CD4-positive, alpha-beta memory T cell (primary cell): ENCODE results near the gene KCNK3. TPM values are rescaled to one million over a fixed set of nuclear protein-coding genes. Genes with fewer than 3 reads are reported as not detected.
A peak's percentile ranks its signal among the peaks of the same experiment; 100 is the strongest.
"Not testable (repeated sequence)": the region's sequence is repeated elsewhere in the genome, so short reads cannot be mapped to it uniquely, and the experiment has no call there.

Source experiments
- CTCF ChIA-PET: fragments of 350-600 bp; sonication (Branson Sonifier 250); formaldehyde crosslinking; loops from one replicate; lab custom pipeline; 2021; ENCODE audit warnings: inconsistent platforms; ENCODE audit not compliant: partially characterized antibody; lab: Charles Lee
- POLR2A ChIA-PET: fragments of 350-600 bp; sonication (Branson Sonifier 250); formaldehyde crosslinking; loops from one replicate; lab custom pipeline; 2021; ENCODE audit not compliant: partially characterized antibody; lab: Charles Lee
- DNase-seq, 5 donors: peaks; one replicate each; pipeline versions ENCODE4 v3.0.0 to v3.0.0-alpha.2; 2020 to 2022; ENCODE audit warnings: mixed read lengths in 1 of 5
- H3K27ac ChIP-seq: one replicate; pipeline ENCODE4 v1.7.0; 2013; ENCODE audit warnings: low read depth, low read length
- H3K27me3 ChIP-seq: 2 replicates; pipeline ENCODE4 v1.7.0; 2013; ENCODE audit warnings: mild to moderate bottlenecking, low read length, moderate library complexity; ENCODE audit not compliant: insufficient read depth
- H3K36me3 ChIP-seq: 2 replicates; pipeline ENCODE4 v1.7.0; 2013; ENCODE audit warnings: mild to moderate bottlenecking, low read length, moderate library complexity; ENCODE audit not compliant: insufficient read depth
- H3K4me1 ChIP-seq: 2 replicates; pipeline ENCODE4 v1.7.0; 2013; ENCODE audit warnings: mild to moderate bottlenecking, low read length, moderate library complexity; ENCODE audit not compliant: insufficient read depth
- H3K4me3 ChIP-seq, 2 donors: one replicate each; pipeline ENCODE4 v1.7.0; 2013; ENCODE audit warnings: low read length in 2 of 2, mild to moderate bottlenecking in 1 of 2
- H3K9me3 ChIP-seq, 2 donors: one replicate each; pipeline ENCODE4 v1.7.0; 2013; ENCODE audit warnings: low read length in 2 of 2, control low read depth in 1 of 2; ENCODE audit not compliant: control insufficient read depth in 1 of 2
- H3K27ac Mint-ChIP-seq, 7 donors: one replicate each; pipeline ENCODE4 v1.8.0; 2020 to 2021; ENCODE audit warnings: mixed read lengths in 7 of 7, mild to moderate bottlenecking in 6 of 7, inconsistent platforms in 3 of 7, moderate library complexity in 3 of 7
- H3K27me3 Mint-ChIP-seq, 2 donors: one replicate each; pipeline ENCODE4 v1.8.0; 2020 to 2021; ENCODE audit warnings: mixed read lengths in 2 of 2
- H3K36me3 Mint-ChIP-seq, 2 donors: one replicate each; pipeline ENCODE4 v1.8.0; 2020 to 2021; ENCODE audit warnings: mixed read lengths in 2 of 2, inconsistent platforms in 1 of 2, mild to moderate bottlenecking in 1 of 2
- H3K4me1 Mint-ChIP-seq, 4 donors: one replicate each; pipeline ENCODE4 v1.8.0; 2020 to 2021; ENCODE audit warnings: mixed read lengths in 4 of 4, mild to moderate bottlenecking in 1 of 4
- H3K4me3 Mint-ChIP-seq, 8 donors: one replicate each; pipeline ENCODE4 v1.8.0; 2020 to 2021; ENCODE audit warnings: mixed read lengths in 8 of 8, mild to moderate bottlenecking in 7 of 8, moderate library complexity in 6 of 8, inconsistent platforms in 3 of 8
- H3K9me3 Mint-ChIP-seq, 8 donors: one replicate each; pipeline ENCODE4 v1.8.0; 2020 to 2021; ENCODE audit warnings: mixed read lengths in 8 of 8, mild to moderate bottlenecking in 5 of 8, inconsistent platforms in 3 of 8, moderate library complexity in 1 of 8
- intact Hi-C: fragments of 100-400 bp; cut with micrococcal nuclease; formaldehyde crosslinking; loops from one replicate; pipeline ENCODE4 v1.15.1; 2023
- polyA plus RNA-seq, 2 donors: library from polyadenylated mRNA; unstranded; fragments of 300-500 nt; fragmentation: Illumina TruSeq; gene quantifications; one replicate each; pipeline ENCODE4 v1.2.3, GENCODE V29; 2021
- total RNA-seq, 2 experiments: library from RNA; stranded (reverse); gene quantifications; one replicate each; pipeline ENCODE4 v1.2.3, GENCODE V29; 2021

KCNK3 gene
- total and polyA plus RNA-seq, 4 experiments from 2014 or later: not detected

- H3K4me3 Mint-ChIP-seq, H3K4me1 ChIP-seq, intact Hi-C loops, H3K27me3 ChIP-seq, H3K4me1 Mint-ChIP-seq, CTCF ChIA-PET, DNase-seq, POLR2A ChIA-PET, H3K36me3 Mint-ChIP-seq, H3K4me3 ChIP-seq, H3K36me3 ChIP-seq, H3K9me3 ChIP-seq, H3K27ac ChIP-seq: not testable (repeated sequence)
- Mint-ChIP-seq H3K27ac (peak overlapping the region in 1 of 7 donors; percentile 12), H3K9me3 (peaks cover 0 to 29% (median 13%) of the 10 kb centered on the region in 8 donors), H3K27me3 (peaks cover 7 to 13% of the 10 kb centered on the region in 2 donors)
Measured at GRCh38 chr2:26655120-26655519, 37.4 kb upstream of the KCNK3 start.

GRCh38 chr2:26655611-26656195 lies 36.8 kb upstream of the KCNK3 start:
- H3K27ac Mint-ChIP-seq: peak overlapping the region in 1 of 7 donors; percentile 12
- H3K4me3 Mint-ChIP-seq: no peak overlapping the region
- Histone ChIP-seq H3K4me3 (no peak overlapping the region), H3K9me3 (no peaks in the 10 kb centered on the region), H3K4me1 (no peaks in the 10 kb centered on the region), H3K36me3 (no peaks in the 10 kb centered on the region), H3K27me3 (no peaks in the 10 kb centered on the region), H3K27ac (no peak overlapping the region)
- intact Hi-C loops: no loop called here
- ChIA-PET CTCF (no interaction called here), POLR2A (no interaction called here)
- H3K27me3 Mint-ChIP-seq: peaks cover 5 to 8% of the 10 kb centered on the region in 2 donors
- peaks cover 0 to 1% of the 10 kb centered on the region in 2 donors for H3K36me3 Mint-ChIP-seq
- DNase-seq: no peak
- H3K9me3 Mint-ChIP-seq: peaks cover 0 to 34% (median 18%) of the 10 kb centered on the region in 8 donors
- no peaks in the 10 kb centered on the region for H3K4me1 Mint-ChIP-seq

- ChIA-PET POLR2A (no interaction called here), CTCF (no interaction called here)
- Mint-ChIP-seq H3K27me3 (peaks cover 5 to 8% of the 10 kb centered on the region in 2 donors), H3K36me3 (peaks cover 0 to 3% of the 10 kb centered on the region in 2 donors), H3K27ac (no peak overlapping the region), H3K4me3 (no peak overlapping the region), H3K4me1 (no peaks in the 10 kb centered on the region), H3K9me3 (peaks cover 0 to 41% (median 23%) of the 10 kb centered on the region in 8 donors)
- H3K27me3 ChIP-seq: no peaks in the 10 kb centered on the region
- no peak overlapping the region for H3K27ac ChIP-seq
- H3K4me1 ChIP-seq: no peaks in the 10 kb centered on the region
- no peaks in the 10 kb centered on the region for H3K36me3 ChIP-seq
- no peak overlapping the region for H3K4me3 ChIP-seq
- no peak for DNase-seq
- H3K9me3 ChIP-seq: no peaks in the 10 kb centered on the region
- intact Hi-C loops: no loop called here
Measured at GRCh38 chr2:26657265-26657664, 35.3 kb upstream of the KCNK3 start.

GRCh38 chr2:26658691-26659346 lies 33.7 kb upstream of the KCNK3 start:
- Mint-ChIP-seq H3K4me3 (no peak overlapping the region), H3K9me3 (peaks cover 0 to 43% (median 23%) of the 10 kb centered on the region in 8 donors), H3K36me3 (peaks cover 0 to 3% of the 10 kb centered on the region in 2 donors), H3K27me3 (peaks cover 5% of the 10 kb centered on the region in 2 donors), H3K4me1 (no peaks in the 10 kb centered on the region), H3K27ac (peak overlapping the region in 1 of 7 donors; percentile 26)
- Histone ChIP-seq H3K27me3 (no peaks in the 10 kb centered on the region), H3K36me3 (no peaks in the 10 kb centered on the region), H3K27ac (no peak overlapping the region), H3K9me3 (no peaks in the 10 kb centered on the region), H3K4me1 (no peaks in the 10 kb centered on the region), H3K4me3 (no peak overlapping the region)
- intact Hi-C loops: no loop called here
- no peak for DNase-seq
- CTCF ChIA-PET: no interaction called here
- POLR2A ChIA-PET: no interaction called here

- peaks cover 0 to 3% of the 10 kb centered on the region in 2 donors for H3K36me3 Mint-ChIP-seq
Measured at GRCh38 chr2:26660363-26660962, 32.1 kb upstream of the KCNK3 start.

GRCh38 chr2:26665296-26665695 lies 27.2 kb upstream of the KCNK3 start:
- H3K27ac ChIP-seq, H3K4me1 Mint-ChIP-seq, H3K27me3 ChIP-seq, H3K36me3 Mint-ChIP-seq, DNase-seq, H3K27ac Mint-ChIP-seq, H3K4me3 ChIP-seq, H3K36me3 ChIP-seq, H3K4me1 ChIP-seq, H3K4me3 Mint-ChIP-seq, CTCF ChIA-PET, intact Hi-C loops, H3K9me3 ChIP-seq, POLR2A ChIA-PET: not testable (repeated sequence)
- Mint-ChIP-seq H3K27me3 (peaks cover 16 to 25% of the 10 kb centered on the region in 2 donors), H3K9me3 (peaks cover 4 to 18% (median 12%) of the 10 kb centered on the region in 8 donors)

More at GRCh38 chr2:26660363-26660962, 32.1 kb upstream of the KCNK3 start:
- intact Hi-C loops: no loop called here
- Mint-ChIP-seq H3K9me3 (peaks cover 4 to 43% (median 23%) of the 10 kb centered on the region in 8 donors), H3K27me3 (peaks cover 7 to 9% of the 10 kb centered on the region in 2 donors), H3K27ac (no peak overlapping the region), H3K4me3 (no peak overlapping the region), H3K4me1 (no peaks in the 10 kb centered on the region)
- no peaks in the 10 kb centered on the region for H3K36me3 ChIP-seq
- H3K27ac ChIP-seq: no peak overlapping the region
- ChIA-PET CTCF (no interaction called here), POLR2A (no interaction called here)
- H3K4me3 ChIP-seq: no peak overlapping the region
- H3K27me3 ChIP-seq: no peaks in the 10 kb centered on the region
- H3K4me1 ChIP-seq: no peaks in the 10 kb centered on the region
- no peak for DNase-seq
- no peaks in the 10 kb centered on the region for H3K9me3 ChIP-seq

- ChIA-PET CTCF (no interaction called here), POLR2A (no interaction called here)
- H3K27ac ChIP-seq: no peak overlapping the region
- peaks cover 0 to 7% (median 3%) of the 10 kb centered on the region in 8 donors for H3K9me3 Mint-ChIP-seq
- H3K9me3 ChIP-seq: no peaks in the 10 kb centered on the region
- peaks cover 21 to 30% of the 10 kb centered on the region in 2 donors for H3K27me3 Mint-ChIP-seq
- no peak overlapping the region for H3K4me3 Mint-ChIP-seq
- H3K27ac Mint-ChIP-seq: no peak overlapping the region
- H3K27me3 ChIP-seq: no peaks in the 10 kb centered on the region
- H3K36me3 Mint-ChIP-seq: no peaks in the 10 kb centered on the region
- no peak overlapping the region for H3K4me3 ChIP-seq
- no peaks in the 10 kb centered on the region for H3K4me1 ChIP-seq
- intact Hi-C loops: no loop called here
- H3K4me1 Mint-ChIP-seq: no peaks in the 10 kb centered on the region
- no peaks in the 10 kb centered on the region for H3K36me3 ChIP-seq
- DNase-seq: no peak
Measured at GRCh38 chr2:26666671-26667070, 25.9 kb upstream of the KCNK3 start.
